ENCODE measurements around the gene HAVCR1.
A peak's percentile ranks its signal among the peaks of the same experiment; 100 is the strongest.

HAVCR1 gene

DNA sequence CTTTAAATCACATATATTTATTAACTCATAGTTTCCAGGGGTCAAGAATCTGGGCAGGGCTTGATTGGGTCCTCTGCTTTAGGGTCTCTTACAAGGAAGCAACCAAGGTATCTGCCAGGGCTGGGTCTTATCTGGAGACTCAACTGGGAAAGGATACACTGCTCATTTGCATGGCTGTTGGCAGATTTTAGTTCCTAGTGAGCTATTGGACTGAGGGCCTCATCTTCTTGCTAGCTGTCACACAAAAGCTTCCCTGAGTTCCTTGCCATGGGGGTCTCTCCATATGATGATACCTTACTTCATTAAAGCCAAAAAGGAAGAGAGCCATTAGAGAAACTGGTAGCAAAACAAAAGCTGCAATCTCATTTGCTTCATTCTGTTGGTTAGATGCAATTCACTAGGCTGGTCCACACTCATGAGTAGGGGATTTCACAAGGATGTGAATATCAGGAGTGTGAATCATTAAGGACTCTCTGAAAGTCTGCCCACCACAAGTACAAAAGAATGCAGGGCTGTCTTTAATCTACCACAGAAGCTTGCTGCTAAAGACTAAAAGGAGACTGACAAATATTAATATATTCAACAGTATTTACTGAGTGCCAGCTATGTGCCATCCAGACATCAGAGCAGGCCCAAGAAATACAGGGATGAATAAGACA is 53.9 kb downstream of the HAVCR1 start:
- DNase-seq (ENCODE audit: low spot score), result peak; percentile 66

DNA sequence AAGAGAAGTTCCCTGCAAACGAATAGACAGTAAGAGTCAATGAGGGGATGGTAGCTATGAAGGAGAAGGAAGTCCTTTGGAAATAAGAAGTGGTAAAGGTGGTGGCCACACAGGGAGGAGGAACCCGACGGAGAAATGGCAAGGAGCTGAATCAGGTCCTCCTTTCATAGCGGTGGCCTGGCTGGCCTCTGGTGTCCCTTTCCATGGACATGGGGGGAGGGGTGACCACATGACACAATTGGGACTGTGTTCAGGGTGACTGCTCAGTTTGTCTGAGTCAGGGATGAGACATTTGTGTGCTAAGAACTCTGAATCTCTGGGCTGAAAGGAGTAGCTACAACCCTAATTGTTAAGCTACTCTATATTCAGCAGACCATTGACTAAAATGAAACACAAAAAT is 67.2 kb downstream of the HAVCR1 start:
- no peak for DNase-seq (ENCODE audit: low spot score)

- no peak for DNase-seq (ENCODE audit: low spot score)
Observed at GRCh38 chr5:156984064-156984463, 74.9 kb downstream of the HAVCR1 start.

DNA sequence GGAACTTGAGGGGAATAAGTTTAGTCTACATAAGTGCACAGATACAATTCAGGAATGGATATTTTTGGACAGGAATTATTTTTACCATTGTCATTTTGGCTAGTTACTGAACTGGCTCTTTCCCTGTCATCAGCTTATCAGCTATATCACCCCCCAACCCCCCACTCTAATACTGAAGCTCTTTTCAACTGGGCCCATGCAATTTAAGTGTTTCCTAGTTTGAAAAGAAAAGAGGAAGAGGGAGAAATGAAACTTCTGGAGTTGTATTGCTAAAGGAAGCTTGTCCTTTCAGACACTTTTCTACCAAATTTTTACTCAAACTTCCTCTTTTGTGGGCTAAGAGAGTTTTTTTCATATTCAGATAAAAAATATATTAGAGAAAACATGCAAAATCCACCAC is 77.4 kb downstream of the HAVCR1 start:
- no peak for DNase-seq (ENCODE audit: low spot score)

All from AG20443 (cell line).